Measurements from ENCODE around the gene PTS. TPM values are rescaled to one million over a fixed set of nuclear protein-coding genes. Genes with fewer than 3 reads are reported as not detected.

Gene PTS
- total RNA-seq, 1 donor from 2014 or later, result 44.5 TPM

GRCh38 chr11:112221274-112221835, 4.9 kb upstream of the PTS start:
- DNase-seq (ENCODE audit: low spot score), result no peak

DNA sequence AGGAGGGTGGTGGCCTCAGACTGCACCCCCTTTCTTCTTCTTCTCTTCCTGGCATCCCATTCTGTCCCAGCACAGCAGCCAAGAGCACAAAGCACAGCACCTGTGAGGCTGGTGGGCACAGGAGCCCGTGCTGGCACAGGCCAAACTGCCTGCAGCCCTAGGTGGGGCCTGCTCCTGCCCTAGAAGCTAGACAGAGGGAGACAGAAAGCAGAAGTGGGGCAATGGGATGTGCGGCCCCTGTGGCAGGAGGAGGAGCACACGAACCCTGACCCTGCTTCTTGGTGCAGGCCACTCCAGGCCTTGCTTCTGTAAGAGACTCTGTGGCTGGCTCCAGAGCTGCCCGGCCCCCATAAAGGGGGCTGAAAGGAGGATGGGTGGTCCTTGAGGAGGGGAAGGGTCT, 3.9 kb upstream of the PTS start:
- DNase-seq (ENCODE audit: low spot score), result no peak

GRCh38 chr11:112223121-112223520, 3.1 kb upstream of the PTS start:
- no peak for DNase-seq (ENCODE audit: low spot score)

GRCh38 chr11:112223754-112224532, 2.3 kb upstream of the PTS start:
- no peak for DNase-seq (ENCODE audit: low spot score)

DNA sequence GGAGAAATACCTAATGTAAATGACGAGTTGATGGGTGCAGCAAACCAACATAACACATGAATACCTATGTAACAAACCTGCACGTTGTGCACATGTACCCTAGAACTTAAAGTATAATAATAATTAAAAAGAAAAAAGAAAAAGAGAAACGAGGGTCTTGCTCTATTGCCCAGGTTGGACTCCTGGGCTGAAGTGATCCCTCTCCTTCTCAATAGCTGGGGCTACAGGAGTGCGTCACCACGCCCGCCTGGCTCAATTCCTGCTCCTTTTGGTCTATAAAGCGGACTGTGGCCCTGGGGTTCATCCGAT, 521 bp upstream of the PTS start:
- DNase-seq (ENCODE audit: low spot score), result no peak

DNA sequence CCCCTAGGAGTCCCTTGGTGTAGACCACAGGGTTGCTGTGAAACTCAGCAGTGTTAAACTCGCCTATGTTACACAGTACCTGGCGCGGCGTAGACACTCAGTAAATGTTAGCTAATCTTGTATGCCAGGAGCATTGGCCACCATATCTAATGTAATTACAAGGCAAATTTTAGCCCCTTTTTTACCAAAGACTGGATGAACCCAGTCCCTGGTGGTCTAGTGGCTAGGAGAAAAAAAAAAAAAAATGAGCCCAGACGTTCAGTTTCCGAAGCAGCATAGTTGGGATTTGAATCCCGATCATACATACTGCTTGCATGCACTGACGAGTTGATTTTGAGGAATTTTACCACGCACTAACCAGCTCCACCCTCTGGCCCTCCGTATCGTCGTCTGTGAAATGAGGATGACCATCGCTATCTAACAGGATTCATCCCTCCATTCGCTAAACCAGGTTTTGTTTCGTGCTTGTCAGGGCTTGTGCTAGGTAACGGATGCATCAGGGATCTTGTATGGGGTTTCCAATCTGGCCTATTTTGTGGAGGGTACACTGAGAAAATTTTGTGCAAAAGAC, 688 bp downstream of the PTS start:
- no peak for DNase-seq (ENCODE audit: low spot score)

DNA sequence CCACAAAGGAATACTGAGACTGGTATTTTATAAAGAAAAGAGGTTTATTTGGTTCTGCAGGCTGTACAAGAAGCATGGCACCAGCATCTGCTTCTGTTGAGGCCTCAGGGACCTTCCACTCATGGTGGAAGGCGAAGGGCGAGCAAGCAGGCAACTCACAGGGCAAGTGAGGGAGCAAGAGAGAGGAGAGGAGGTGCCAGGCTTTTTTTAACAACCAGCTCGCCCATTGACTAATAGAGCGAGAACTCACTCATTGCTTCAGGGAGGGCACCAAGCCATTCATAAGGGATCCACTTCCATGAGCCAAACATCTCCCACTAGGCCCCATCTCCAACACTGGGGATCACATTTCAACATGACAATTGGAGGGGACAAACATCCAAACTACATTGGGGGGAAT, 1.2 kb downstream of the PTS start:
- no peak for DNase-seq (ENCODE audit: low spot score)

GRCh38 chr11:112228706-112229105, 2.5 kb downstream of the PTS start:
- DNase-seq (ENCODE audit: low spot score), result no peak

GRCh38 chr11:112229159-112229558, 2.9 kb downstream of the PTS start:
- DNase-seq (ENCODE audit: low spot score), result no peak

DNA sequence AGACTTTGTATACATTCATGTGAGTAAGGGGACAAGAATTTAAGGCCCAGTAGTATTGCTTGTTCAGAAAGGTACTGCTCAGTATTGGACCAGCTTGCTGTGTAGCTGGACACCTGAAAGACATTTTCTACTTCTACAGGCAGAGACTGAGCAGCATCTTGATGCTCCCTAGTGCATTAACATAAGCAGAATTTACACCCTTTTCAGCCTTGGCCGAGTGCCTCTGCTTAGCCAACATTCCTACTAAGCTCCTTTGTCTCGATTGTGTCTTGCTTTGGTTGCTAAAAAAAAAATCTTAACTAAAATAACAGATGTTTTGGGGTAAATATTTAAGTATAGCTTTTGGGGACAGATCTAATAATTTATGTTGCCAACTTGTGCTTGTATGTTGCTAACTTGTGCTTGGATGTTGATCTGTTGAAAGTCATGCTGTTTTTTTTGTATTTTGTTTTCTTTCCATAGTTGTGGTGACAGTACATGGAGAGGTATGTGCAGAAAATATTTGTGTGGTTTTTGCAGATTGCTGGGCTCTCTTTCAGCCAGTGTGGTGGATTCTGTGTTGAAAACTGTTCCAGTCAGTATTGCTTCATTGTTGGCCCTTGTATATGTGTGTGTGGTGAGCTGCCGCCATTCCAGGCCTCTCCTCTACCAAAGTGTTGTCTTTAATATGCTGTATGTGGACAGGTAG, 3.7 kb downstream of the PTS start:
- no peak for DNase-seq (ENCODE audit: low spot score)

DNA sequence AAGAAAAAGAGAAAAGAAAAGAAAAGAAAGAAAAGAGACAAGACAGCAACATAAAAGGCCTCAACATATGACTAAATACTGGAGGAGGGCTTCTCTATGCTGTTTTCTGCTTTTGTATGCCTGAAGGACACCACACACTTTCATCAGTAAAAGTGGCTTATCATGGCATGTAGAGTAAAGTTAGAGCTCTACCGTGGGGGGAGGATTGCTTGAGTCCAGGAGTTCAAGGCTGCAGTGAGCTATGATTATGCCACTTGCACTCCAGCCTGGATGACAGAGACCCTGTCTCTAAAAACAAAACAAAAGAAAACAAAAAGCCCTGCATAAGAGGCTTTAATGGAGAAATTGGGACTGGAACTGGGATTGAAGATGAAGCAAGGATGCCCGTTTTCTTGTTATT, 5.7 kb downstream of the PTS start:
- DNase-seq (ENCODE audit: low spot score), result no peak

- no peak for DNase-seq (ENCODE audit: low spot score)
These were observed 9.6 kb downstream of the PTS start for GRCh38 chr11:112235750-112236390.

DNA sequence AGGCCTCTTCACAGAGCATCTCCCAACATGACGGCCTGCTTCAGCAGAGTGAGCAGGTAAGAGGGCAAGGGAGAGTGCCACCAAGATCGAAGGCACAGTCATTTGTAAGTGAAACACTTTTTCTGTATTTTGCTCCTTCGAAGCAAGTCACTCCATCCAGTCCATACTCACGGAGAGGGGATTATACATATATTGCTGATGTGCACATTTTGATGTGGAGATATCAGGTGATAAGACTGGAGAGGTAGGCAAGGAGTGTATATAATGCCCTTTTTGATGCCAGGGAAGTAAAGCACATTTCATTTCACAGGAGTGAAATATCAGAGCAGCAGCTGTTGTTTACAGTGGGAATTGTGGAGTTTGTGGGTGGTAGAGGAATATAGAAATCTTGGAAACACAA, 11.2 kb downstream of the PTS start:
- no peak for DNase-seq (ENCODE audit: low spot score)

GRCh38 chr11:112238041-112238440, 11.8 kb downstream of the PTS start:
- no peak for DNase-seq (ENCODE audit: low spot score)

GRCh38 chr11:112241486-112241885, 15.3 kb downstream of the PTS start:
- no peak for DNase-seq (ENCODE audit: low spot score)

DNA sequence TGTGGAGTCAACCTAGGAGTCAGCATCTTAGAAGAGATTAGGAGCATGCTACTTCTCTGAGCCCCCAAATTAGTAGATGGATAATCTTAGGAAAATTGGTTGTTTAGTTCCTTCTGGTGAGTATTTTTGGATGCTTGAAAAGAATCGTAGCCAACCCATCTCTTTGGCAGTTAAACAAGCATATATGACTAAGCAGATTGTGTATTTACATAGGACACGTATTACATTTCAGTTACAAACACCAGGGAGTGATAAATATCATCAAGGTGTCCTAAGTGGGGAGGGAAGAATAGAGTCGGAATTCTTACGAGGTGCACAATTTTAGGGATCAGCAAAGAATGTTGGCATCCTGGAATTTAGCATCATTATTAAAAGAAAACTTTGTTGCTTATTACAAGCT, 21.0 kb downstream of the PTS start:
- DNase-seq (ENCODE audit: low spot score), result no peak

GRCh38 chr11:112248201-112248600, 22.0 kb downstream of the PTS start:
- DNase-seq (ENCODE audit: low spot score), result no peak

- no peak for DNase-seq (ENCODE audit: low spot score)
These were observed 23.8 kb downstream of the PTS start for GRCh38 chr11:112249871-112250610.

GRCh38 chr11:112253605-112254242, 27.5 kb downstream of the PTS start:
- DNase-seq (ENCODE audit: low spot score), result no peak

DNA sequence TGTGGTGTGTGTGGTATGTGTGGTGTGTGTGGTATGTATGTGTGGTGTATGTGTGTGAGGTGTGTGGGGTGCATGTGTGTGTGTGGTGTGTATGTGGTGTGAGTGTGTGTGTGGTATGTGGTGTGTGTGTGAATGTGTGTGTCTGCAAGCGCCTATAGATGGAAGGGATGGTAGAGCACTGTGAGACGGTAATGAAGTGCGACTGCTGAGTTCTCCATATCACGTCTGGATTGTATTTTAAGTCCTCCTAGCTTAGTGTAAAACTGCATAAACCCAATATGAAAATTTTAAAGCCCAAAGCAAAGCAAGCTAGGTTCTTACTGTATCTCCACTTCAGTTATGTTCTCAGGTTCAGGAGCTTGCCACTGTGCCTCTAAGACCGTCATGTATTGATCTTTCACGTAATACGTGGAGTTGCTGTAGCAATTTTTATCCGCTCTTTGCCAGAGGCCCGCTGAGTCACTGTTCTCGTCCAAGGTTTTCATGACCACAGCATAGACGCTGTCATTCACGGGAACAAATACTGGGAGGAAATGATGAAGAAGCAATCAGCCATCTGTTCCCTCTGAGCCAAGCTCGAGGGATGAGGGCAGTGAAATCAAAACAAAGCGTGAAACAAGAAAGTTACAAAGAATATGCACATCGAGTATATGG, 29.0 kb downstream of the PTS start:
- no peak for DNase-seq (ENCODE audit: low spot score)

GRCh38 chr11:112260490-112260889, 34.3 kb downstream of the PTS start, which contains the start of gene PLET1:
Gene PLET1, minus strand, starts transcription at chr11:112260860. Its CDS starts 271 bp downstream, at chr11:112260589.
- no peak for DNase-seq (ENCODE audit: low spot score)
